Measurements from ENCODE around the gene ITGA1.

Gene ITGA1

GRCh38 chr5:52809884-52810283 is 22.2 kb downstream of the ITGA1 start:
- ATAC-seq, result peak; percentile 74
- no peak for TF ChIP-seq PATZ1 (CRISPR knock-in tag; IDR thresholded peaks at IDR 0.05; ENCODE audit: borderline replicate concordance)
- TF ChIP-seq BACH2 (CRISPR knock-in tag; IDR thresholded peaks at IDR 0.05; ENCODE audit: borderline replicate concordance), result no peak
- TF ChIP-seq TSHZ2 (CRISPR knock-in tag; IDR thresholded peaks at IDR 0.05), result no peak
- no peak for TF ChIP-seq CSRNP3 (CRISPR knock-in tag; IDR thresholded peaks at IDR 0.05)
- TF ChIP-seq CREB5 (CRISPR knock-in tag; IDR thresholded peaks at IDR 0.05; ENCODE audit: low read depth), result no peak
- TF ChIP-seq ARNTL (CRISPR knock-in tag; IDR thresholded peaks at IDR 0.05; ENCODE audit: borderline replicate concordance, low read depth), result no peak
- TF ChIP-seq ZC3H10 (CRISPR knock-in tag; IDR thresholded peaks at IDR 0.05), result no peak
- no peak for TF ChIP-seq ESRRG (CRISPR knock-in tag; IDR thresholded peaks at IDR 0.05)
- no peak for TF ChIP-seq OSR1 (CRISPR knock-in tag; IDR thresholded peaks at IDR 0.05)
- no peak for TF ChIP-seq ZNF70 (CRISPR knock-in tag; IDR thresholded peaks at IDR 0.05)
- no peak for TF ChIP-seq ZFP30 (CRISPR knock-in tag; IDR thresholded peaks at IDR 0.05)
- no peak for TF ChIP-seq ZNF565 (CRISPR knock-in tag; conservative IDR thresholded peaks at IDR 0.05; ENCODE audit: low read depth)
- no peak for TF ChIP-seq SNAI2 (CRISPR knock-in tag; IDR thresholded peaks at IDR 0.05)
- TF ChIP-seq CSDC2 (CRISPR knock-in tag; IDR thresholded peaks at IDR 0.05), result no peak
- no peak for TF ChIP-seq RARB (CRISPR knock-in tag; IDR thresholded peaks at IDR 0.05)
- no peak for TF ChIP-seq PPARA (CRISPR knock-in tag; IDR thresholded peaks at IDR 0.05; ENCODE audit: borderline replicate concordance)
- TF ChIP-seq ZNF8 (CRISPR knock-in tag; IDR thresholded peaks at IDR 0.05), result no peak
- no peak for TF ChIP-seq TOX (CRISPR knock-in tag; IDR thresholded peaks at IDR 0.05; ENCODE audit: borderline replicate concordance)
- TF ChIP-seq GLIS3 (CRISPR knock-in tag; IDR thresholded peaks at IDR 0.05), result no peak
- TF ChIP-seq ISL1 (CRISPR knock-in tag; IDR thresholded peaks at IDR 0.05), result no peak

- no peak for TF ChIP-seq ZFP3 (CRISPR knock-in tag; IDR thresholded peaks at IDR 0.05)
- no peak for TF ChIP-seq GLIS3 (CRISPR knock-in tag; IDR thresholded peaks at IDR 0.05)
- no peak for TF ChIP-seq CSDC2 (CRISPR knock-in tag; IDR thresholded peaks at IDR 0.05)
- no peak for TF ChIP-seq TOX (CRISPR knock-in tag; IDR thresholded peaks at IDR 0.05; ENCODE audit: borderline replicate concordance)
- no peak for TF ChIP-seq ISL1 (CRISPR knock-in tag; IDR thresholded peaks at IDR 0.05)
- TF ChIP-seq ESRRG (CRISPR knock-in tag; IDR thresholded peaks at IDR 0.05), result no peak
- no peak for TF ChIP-seq PATZ1 (CRISPR knock-in tag; IDR thresholded peaks at IDR 0.05; ENCODE audit: borderline replicate concordance)
- no peak for TF ChIP-seq TCF4 (CRISPR knock-in tag; IDR thresholded peaks at IDR 0.05; ENCODE audit: borderline replicate concordance)
- TF ChIP-seq SNAI2 (CRISPR knock-in tag; IDR thresholded peaks at IDR 0.05), result no peak
- TF ChIP-seq ZC3H10 (CRISPR knock-in tag; IDR thresholded peaks at IDR 0.05), result no peak
- no peak for TF ChIP-seq CSRNP3 (CRISPR knock-in tag; IDR thresholded peaks at IDR 0.05)
- no peak for TF ChIP-seq POU6F1 (CRISPR knock-in tag; IDR thresholded peaks at IDR 0.05; ENCODE audit: borderline replicate concordance, low read depth)
- no peak for TF ChIP-seq TSHZ2 (CRISPR knock-in tag; IDR thresholded peaks at IDR 0.05)
- TF ChIP-seq ZNF70 (CRISPR knock-in tag; IDR thresholded peaks at IDR 0.05), result no peak
- no peak for TF ChIP-seq RARB (CRISPR knock-in tag; IDR thresholded peaks at IDR 0.05)
- no peak for ATAC-seq
These were observed 22.7 kb downstream of the ITGA1 start for GRCh38 chr5:52810426-52810825.

Measured in SK-N-SH treated with all-trans-retinoic acid at 6 μM for 48 hours (cell line).